IPS DF 19.7 (cell line): ENCODE data around the gene NRDC.
"Not testable (repeated sequence)": the region's sequence is repeated elsewhere in the genome, so short reads cannot be mapped to it uniquely, and the experiment has no call there.

Experiments
- DNase-seq: peaks from one replicate; pipeline ENCODE4 v3.0.0-alpha.2; 2013; ENCODE audit warnings: low read depth, low spot score

NRDC gene

GRCh38 chr1:51847294-51847920 is 31.1 kb downstream of the NRDC start:
- DNase-seq, result no peak

- no peak for DNase-seq
Observed at GRCh38 chr1:51843948-51844347, 34.6 kb downstream of the NRDC start.

- no peak for DNase-seq
Observed at GRCh38 chr1:51842261-51842660, 36.3 kb downstream of the NRDC start.

GRCh38 chr1:51840743-51841461 is 37.6 kb downstream of the NRDC start:
- DNase-seq, result no peak

GRCh38 chr1:51840182-51840581 is 38.3 kb downstream of the NRDC start:
- no peak for DNase-seq

- no peak for DNase-seq
Observed at GRCh38 chr1:51839094-51839493, 39.4 kb downstream of the NRDC start.

GRCh38 chr1:51837243-51837642 is 41.3 kb downstream of the NRDC start:
- no peak for DNase-seq

- DNase-seq, result no peak
Observed at GRCh38 chr1:51833700-51834099, 44.8 kb downstream of the NRDC start.

GRCh38 chr1:51829058-51829457 is 49.5 kb downstream of the NRDC start:
- DNase-seq, result no peak

GRCh38 chr1:51819810-51820209 is 58.7 kb downstream of the NRDC start:
- no peak for DNase-seq

- not testable (repeated sequence) for DNase-seq
Observed at GRCh38 chr1:51819021-51819420, 59.5 kb downstream of the NRDC start.

GRCh38 chr1:51818487-51818886 is 60.0 kb downstream of the NRDC start:
- no peak for DNase-seq

- no peak for DNase-seq
Observed at GRCh38 chr1:51814513-51814912, 64.0 kb downstream of the NRDC start.

GRCh38 chr1:51799372-51799771 is 79.2 kb downstream of the NRDC start:
- DNase-seq, result no peak

GRCh38 chr1:51794868-51795267 is 83.7 kb downstream of the NRDC start:
- DNase-seq, result no peak

GRCh38 chr1:51794260-51794659 is 84.3 kb downstream of the NRDC start:
- no peak for DNase-seq

- no peak for DNase-seq
Observed at GRCh38 chr1:51792864-51793263, 85.7 kb downstream of the NRDC start.

- no peak for DNase-seq
Observed at GRCh38 chr1:51791888-51792287, 86.6 kb downstream of the NRDC start.

GRCh38 chr1:51790385-51790784 is 88.1 kb downstream of the NRDC start:
- DNase-seq, result no peak

- DNase-seq, result no peak
Observed at GRCh38 chr1:51789342-51789741, 89.2 kb downstream of the NRDC start.

- no peak for DNase-seq
Observed at GRCh38 chr1:51788938-51789337, 89.6 kb downstream of the NRDC start.

GRCh38 chr1:51784997-51785421 is 93.5 kb downstream of the NRDC start:
- no peak for DNase-seq

GRCh38 chr1:51780927-51781326 is 97.6 kb downstream of the NRDC start:
- no peak for DNase-seq
